ENCODE measurements around the gene PERCC1.

Gene PERCC1
- total RNA-seq: 0 to 0.63 (median 0.28) reads per million in 9 experiments

DNA sequence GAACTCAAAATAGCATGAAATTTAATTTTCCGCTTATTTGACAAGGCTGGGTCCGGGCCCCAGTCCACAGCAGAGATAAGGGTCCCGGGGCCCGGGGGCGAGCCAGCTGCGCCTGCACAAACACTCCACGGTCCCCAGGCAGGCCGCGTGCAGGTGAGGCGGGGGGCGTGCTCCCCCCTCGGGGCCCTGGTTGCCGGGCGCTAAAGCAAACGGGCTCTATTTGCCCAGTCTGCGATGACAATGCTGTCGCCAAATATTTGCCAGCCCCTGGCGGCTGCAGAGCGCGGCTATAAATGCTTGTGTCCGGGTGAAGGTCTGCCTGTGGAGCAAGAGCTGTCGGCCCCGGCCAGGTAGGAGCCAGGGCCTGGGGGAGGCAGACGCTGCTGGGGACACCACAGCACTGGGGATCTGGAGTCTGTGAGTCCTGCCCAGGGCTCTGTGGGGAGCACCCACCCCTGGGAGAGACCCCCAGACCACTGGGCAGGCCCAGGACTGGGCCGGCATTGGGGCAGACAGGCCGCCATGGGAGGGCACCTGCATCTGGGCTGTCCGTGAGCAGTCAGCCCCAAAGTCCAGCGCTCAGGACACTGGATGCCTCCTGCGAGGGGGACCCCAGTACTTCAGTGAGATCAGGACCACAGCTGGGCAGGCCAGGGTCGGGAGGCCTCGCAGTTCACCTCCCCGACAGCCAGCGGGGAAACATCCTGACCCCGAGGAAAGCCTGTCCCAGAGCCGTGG is at the start of gene PERCC1:
Gene PERCC1 (plus strand): TSS at position 320 of the 738 bp plus-strand sequence. CDS start 1,516 bp downstream, outside the sequence.
- Mint-ChIP-seq H3K27me3 (peaks cover 0 to 11% of the 10 kb centered on the region in 2 donors), H3K27ac (peak within 1 kb of the TSS; percentile 44 to 73), H3K4me3 (peak within 1 kb of the TSS; percentile 29 to 53), H3K36me3 (ENCODE audit: insufficient read depth) (no peaks in the 10 kb centered on the region), H3K4me1 (ENCODE audit: low read depth in 2 of 2) (no peaks in the 10 kb centered on the region), H3K9me3 (no peaks in the 10 kb centered on the region)
- no peak for ATAC-seq (replicated peaks)
- DNase-seq: no peak

DNA sequence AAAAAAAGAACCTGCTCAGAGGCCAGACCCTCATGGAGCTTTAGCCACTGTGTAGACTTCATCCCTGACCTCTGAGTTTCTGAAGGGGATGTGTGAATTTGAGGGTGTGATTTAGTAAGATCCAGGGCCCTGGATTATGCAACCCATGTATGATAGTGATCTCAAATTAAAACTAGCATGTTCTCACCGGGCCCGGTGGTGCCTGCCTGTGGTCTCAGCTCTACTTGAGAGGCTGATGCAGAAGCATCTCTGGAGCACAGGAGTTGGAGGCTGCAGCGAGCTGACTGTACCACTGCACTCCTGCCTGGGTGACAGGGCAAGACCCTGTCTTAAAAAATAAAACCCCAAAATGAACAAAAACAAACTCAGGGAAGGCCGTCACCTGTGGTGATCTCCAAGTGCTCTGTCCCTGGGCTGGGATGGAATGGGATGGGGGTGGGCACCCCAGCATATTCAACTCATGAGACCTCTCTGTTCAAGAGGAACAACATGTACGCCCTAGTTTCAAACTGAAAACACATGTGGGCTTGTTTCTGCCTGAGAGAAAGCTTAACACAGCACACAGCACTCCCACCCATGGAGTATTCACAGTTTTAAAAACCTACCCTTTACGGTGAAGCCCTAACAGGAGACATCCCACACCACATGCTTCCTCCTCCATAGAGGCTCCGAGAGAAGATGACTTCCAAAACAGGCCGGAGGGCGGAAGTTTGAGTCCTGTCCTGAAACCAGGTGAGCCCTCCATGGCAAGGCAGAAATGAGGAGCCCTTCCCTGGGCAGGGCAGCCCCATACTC is 49.1 kb upstream of the PERCC1 start:
- peaks cover 15 to 17% of the 10 kb centered on the region in 2 donors for H3K4me1 Mint-ChIP-seq (ENCODE audit: low read depth in 2 of 2)
- H3K36me3 Mint-ChIP-seq (ENCODE audit: insufficient read depth): peaks cover 50% of the 10 kb centered on the region
- DNase-seq (no peak), ATAC-seq (replicated peaks) (no peak)
- H3K27me3 Mint-ChIP-seq: no peaks in the 10 kb centered on the region
- H3K27ac Mint-ChIP-seq: peak overlapping the region in 1 of 2 donors; percentile 29
- no peak overlapping the region for H3K4me3 Mint-ChIP-seq
- no peaks in the 10 kb centered on the region for H3K9me3 Mint-ChIP-seq

DNA sequence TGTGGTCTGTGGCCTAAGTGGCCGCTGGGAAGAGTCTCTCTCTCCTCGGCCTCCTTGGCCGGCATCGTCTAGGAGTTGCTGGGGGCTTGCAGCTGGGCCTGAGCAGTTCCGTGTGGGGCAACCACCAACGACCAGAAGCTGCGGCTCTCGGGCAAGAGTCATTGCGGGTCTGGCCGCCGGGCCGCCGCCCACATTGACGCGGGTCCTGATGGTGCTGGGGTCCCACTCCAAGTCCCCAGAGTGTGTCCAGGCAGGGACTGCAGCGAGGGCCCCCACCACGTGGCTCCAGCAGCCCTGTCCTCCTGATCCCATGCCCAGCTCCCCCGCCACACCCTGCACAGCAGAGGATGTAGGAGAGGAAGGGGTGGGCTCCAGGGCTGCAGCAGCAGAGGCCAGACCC is 47.3 kb upstream of the PERCC1 start:
- H3K9me3 Mint-ChIP-seq: no peaks in the 10 kb centered on the region
- no peak overlapping the region for H3K4me3 Mint-ChIP-seq
- DNase-seq (no peak), ATAC-seq (replicated peaks) (no peak)
- H3K27ac Mint-ChIP-seq: no peak overlapping the region
- peaks cover 42% of the 10 kb centered on the region for H3K36me3 Mint-ChIP-seq (ENCODE audit: insufficient read depth)
- H3K27me3 Mint-ChIP-seq: no peaks in the 10 kb centered on the region
- H3K4me1 Mint-ChIP-seq (ENCODE audit: low read depth in 2 of 2): peaks cover 9 to 16% of the 10 kb centered on the region in 2 donors

DNA sequence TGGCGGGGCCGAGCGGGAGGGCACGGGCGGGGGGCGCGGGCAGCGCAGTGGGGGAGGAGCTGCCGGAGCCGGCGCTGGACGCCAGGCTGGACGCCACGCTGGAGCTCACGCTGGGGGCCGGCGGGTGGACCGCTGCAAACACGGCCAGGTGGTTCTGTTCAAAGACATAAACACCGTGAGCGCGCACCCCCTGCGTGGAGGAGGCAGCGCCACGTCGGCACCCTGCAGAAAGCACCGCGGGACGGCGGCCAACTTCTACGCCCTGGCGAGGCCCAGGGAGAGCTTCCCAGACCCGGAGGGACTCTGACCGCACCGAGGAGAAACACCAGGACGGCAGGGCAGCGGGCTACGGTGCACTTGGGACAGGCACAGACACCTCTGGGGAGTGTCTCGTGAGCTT is 45.6 kb upstream of the PERCC1 start:
- DNase-seq (no peak), ATAC-seq (replicated peaks) (no peak)
- Mint-ChIP-seq H3K36me3 (ENCODE audit: insufficient read depth) (peaks cover 43% of the 10 kb centered on the region), H3K4me3 (no peak overlapping the region), H3K9me3 (no peaks in the 10 kb centered on the region), H3K27ac (no peak overlapping the region), H3K27me3 (no peaks in the 10 kb centered on the region), H3K4me1 (ENCODE audit: low read depth in 2 of 2) (peaks cover under 1 to 7% of the 10 kb centered on the region in 2 donors)

DNA sequence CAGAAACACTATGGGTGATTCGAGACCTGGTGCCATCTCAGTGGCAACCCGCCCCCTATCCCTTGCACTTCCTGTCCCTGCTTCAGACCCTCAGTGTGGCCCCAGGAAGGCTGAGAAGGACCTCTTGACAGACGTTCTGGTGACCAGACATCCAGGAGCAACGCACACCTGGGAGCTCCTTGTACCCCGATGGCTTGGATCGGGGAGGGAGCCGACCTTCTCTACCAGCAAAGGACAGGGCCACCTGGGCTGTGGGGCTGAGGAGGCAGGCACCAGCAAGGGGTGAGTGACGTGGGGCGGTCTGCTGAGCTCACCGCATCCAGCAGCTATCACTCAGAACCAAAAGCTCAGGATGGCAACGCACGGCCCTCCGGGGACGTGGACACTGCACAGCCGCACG is 43.5 kb upstream of the PERCC1 start:
- DNase-seq: no peak
- Mint-ChIP-seq H3K27ac (no peak overlapping the region), H3K36me3 (ENCODE audit: insufficient read depth) (peaks cover 36% of the 10 kb centered on the region), H3K4me3 (no peak overlapping the region), H3K4me1 (ENCODE audit: low read depth in 2 of 2) (peaks cover 0 to 4% of the 10 kb centered on the region in 2 donors), H3K9me3 (no peaks in the 10 kb centered on the region), H3K27me3 (no peaks in the 10 kb centered on the region)
- no peak for ATAC-seq (replicated peaks)

DNA sequence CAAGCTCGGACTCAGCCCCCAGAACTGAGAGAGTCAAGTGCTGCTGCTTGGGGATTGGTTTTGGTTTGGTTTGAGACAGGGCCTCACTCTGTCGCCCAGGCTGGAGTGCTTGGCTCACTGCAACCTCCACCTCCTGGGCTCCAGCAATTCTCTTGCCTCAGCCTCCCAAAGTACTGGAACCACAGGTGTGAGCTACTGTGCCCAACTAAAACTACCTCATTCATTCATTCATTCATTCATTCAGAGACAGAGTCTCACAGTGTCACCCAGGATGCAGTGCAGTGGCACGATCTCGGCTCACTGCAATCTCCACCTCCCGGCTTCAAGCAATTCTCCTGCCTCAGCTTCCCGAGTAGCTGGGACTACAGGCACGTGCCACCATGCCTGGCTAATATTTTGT is 41.1 kb upstream of the PERCC1 start:
- H3K27ac Mint-ChIP-seq: no peak overlapping the region
- H3K36me3 Mint-ChIP-seq (ENCODE audit: insufficient read depth): peaks cover 37% of the 10 kb centered on the region
- H3K4me3 Mint-ChIP-seq: no peak overlapping the region
- no peaks in the 10 kb centered on the region for H3K27me3 Mint-ChIP-seq
- ATAC-seq (replicated peaks) (no peak), DNase-seq (no peak)
- peaks cover 0 to 4% of the 10 kb centered on the region in 2 donors for H3K4me1 Mint-ChIP-seq (ENCODE audit: low read depth in 2 of 2)
- no peaks in the 10 kb centered on the region for H3K9me3 Mint-ChIP-seq

DNA sequence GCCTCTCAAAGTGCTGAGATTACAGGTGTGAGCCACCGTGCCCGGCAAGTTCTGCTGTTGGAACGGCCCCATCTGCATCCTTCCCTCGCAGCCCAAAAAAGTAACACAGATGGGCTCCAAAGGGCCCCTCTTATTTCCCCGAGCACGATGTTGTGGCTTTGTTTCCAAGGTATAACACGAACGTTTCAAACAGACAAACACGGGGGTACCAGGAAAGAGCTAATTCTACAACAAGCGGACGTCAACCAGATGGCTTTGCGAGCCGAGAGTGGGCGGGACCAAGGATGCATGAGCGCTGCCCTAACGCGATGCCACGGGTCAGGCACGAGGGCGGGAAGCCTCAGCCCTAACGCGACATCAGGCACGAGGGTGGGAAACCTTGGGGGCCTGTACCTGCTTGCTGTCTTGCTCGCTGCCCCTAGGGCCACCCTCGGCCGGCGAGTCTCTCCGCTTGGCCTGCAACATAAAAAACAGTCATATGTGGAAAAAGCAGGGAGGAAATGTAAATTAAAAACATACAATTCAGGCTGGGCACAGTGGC is 40.6 kb upstream of the PERCC1 start:
- H3K9me3 Mint-ChIP-seq: no peaks in the 10 kb centered on the region
- ATAC-seq (replicated peaks) (no peak), DNase-seq (no peak)
- H3K27me3 Mint-ChIP-seq: no peaks in the 10 kb centered on the region
- peaks cover 35% of the 10 kb centered on the region for H3K36me3 Mint-ChIP-seq (ENCODE audit: insufficient read depth)
- no peak overlapping the region for H3K27ac Mint-ChIP-seq
- no peak overlapping the region for H3K4me3 Mint-ChIP-seq
- peaks cover 0 to 3% of the 10 kb centered on the region in 2 donors for H3K4me1 Mint-ChIP-seq (ENCODE audit: low read depth in 2 of 2)

DNA sequence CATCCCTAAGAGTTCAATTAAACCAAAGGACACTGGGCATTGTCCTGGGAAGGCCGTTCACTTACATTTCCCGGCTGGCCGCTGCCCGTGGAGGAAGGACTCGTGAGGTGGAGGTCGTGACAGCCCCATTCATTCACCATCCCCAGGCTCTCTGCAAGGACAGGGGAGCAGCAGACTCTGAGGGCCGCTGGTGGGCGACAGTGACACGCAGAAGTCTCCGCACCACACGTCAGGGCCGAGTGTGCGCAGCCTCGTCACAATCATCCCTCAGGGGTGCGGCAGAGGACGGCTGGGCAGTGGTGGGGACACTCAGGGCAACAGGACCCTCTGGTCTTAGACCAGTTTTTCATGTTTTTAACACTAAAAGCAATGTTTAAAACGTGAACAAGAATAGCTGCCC is 38.1 kb upstream of the PERCC1 start:
- Mint-ChIP-seq H3K36me3 (ENCODE audit: insufficient read depth) (peaks cover 44% of the 10 kb centered on the region), H3K4me3 (no peak overlapping the region), H3K27ac (peak overlapping the region; percentile 44 to 46), H3K27me3 (no peaks in the 10 kb centered on the region), H3K9me3 (no peaks in the 10 kb centered on the region), H3K4me1 (ENCODE audit: low read depth in 2 of 2) (no peaks in the 10 kb centered on the region)
- no peak for DNase-seq
- no peak for ATAC-seq (replicated peaks)

DNA sequence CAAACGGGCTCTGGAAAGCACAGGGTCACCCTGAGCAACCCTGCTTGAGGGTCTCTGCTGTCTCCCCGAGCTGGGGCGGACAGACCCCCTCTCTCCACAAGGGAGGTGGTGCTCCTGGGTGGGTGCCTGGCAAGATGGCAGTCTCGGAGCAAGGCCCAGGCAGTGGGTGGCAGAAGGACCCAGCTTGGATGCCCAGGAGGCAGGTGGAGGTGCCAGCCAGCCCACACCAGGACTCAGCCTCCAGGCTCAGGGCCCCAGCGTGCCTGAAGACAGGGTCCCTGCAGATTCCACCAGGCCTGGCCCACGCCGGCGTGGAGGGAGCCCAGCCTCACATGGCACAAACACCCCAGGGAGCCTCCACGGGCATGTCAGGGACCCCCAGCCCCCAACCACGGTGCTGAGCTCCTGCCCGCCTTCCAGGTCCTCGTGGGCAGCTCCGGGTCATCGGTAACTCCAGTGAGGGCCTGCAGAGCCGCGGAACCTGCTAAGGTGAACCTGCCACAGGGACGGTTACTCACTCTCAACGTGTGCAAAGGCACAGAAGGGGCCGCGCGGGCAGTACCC is 37.2 kb upstream of the PERCC1 start:
- no peak for ATAC-seq (replicated peaks)
- no peak for DNase-seq
- Mint-ChIP-seq H3K4me3 (no peak overlapping the region), H3K27ac (no peak overlapping the region), H3K36me3 (ENCODE audit: insufficient read depth) (peaks cover 49% of the 10 kb centered on the region), H3K4me1 (ENCODE audit: low read depth in 2 of 2) (no peaks in the 10 kb centered on the region), H3K27me3 (no peaks in the 10 kb centered on the region), H3K9me3 (no peaks in the 10 kb centered on the region)

DNA sequence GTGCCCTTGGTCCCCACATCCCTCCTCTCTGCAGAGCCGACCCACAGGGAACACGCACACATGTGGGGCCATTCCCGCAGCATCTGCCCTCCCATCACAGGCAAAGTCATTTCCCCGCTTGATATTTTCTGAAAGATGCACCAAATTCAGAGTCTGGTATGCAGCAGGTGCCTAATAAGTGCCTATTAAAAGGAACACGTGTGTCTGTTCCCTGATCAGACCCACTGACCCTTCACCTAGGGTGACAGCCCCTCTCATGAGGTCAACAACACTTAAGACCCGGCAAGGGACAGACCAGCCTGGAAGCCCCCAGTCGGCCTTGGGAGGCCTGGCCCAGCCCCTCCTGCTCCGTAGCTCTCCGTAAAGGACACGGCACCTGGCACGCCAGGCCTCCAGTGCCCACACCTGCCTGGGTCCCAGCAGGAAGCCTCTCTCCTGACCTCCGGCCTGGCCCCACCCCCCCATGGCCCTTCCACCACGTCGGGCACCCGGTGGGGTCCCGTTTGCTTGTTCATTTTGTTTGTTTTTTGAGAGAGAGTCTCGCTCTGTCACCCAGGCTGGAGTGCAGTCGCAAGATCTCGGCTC is 36.4 kb upstream of the PERCC1 start:
- no peak for DNase-seq
- Mint-ChIP-seq H3K27me3 (no peaks in the 10 kb centered on the region), H3K36me3 (ENCODE audit: insufficient read depth) (peaks cover 46% of the 10 kb centered on the region), H3K27ac (no peak overlapping the region), H3K9me3 (no peaks in the 10 kb centered on the region), H3K4me3 (no peak overlapping the region), H3K4me1 (ENCODE audit: low read depth in 2 of 2) (no peaks in the 10 kb centered on the region)
- no peak for ATAC-seq (replicated peaks)

DNA sequence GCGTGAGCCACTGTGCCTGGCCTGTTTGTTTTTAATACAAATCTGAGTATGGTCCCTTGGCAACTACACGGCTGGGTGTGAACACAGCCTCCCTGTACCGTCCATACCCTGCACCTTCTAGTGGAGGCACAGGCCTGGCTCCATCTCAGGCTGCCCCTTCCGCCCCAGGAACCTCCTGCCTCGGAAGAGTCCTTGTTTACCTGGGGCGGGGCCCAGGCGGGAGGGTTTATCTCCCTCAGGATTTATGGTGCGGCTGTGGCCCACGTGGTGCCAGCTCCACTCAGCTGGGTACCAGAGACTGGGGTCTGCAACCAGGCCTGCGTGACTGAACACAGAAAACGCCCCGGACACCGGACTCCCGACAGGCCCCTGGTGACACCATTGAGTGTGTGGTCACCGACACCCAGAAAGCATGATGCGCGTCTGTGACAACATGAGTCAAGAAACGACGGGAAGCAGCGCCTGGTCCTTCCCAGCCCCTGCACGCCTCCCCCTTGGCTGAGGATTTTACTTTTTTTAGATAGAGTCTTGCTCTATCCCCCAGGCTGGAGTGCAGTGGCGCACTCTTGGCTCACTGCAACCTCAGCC is 35.3 kb upstream of the PERCC1 start:
- Mint-ChIP-seq H3K9me3 (no peaks in the 10 kb centered on the region), H3K4me3 (no peak overlapping the region), H3K36me3 (ENCODE audit: insufficient read depth) (peaks cover 43% of the 10 kb centered on the region), H3K27me3 (no peaks in the 10 kb centered on the region), H3K4me1 (ENCODE audit: low read depth in 2 of 2) (no peaks in the 10 kb centered on the region), H3K27ac (no peak overlapping the region)
- DNase-seq: no peak
- no peak for ATAC-seq (replicated peaks)

DNA sequence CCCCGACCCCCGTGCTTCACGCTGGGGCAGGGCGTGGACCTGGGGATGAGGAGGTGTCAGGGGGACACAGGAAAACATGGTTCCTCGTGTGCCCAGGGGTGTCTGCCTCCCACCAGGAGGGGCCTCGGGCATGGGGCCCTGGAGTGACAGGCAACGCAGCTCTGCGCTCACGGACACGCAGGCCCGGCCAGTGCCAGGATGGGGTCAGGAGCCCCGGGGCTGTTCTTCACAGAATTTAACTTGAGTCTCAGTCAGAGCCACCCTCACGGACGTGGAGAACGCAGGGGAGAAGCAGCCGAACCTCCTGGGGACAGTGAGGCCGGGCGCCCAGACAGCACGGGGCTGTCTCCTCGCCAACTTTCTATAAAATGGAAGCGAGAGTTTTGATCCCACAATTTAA is 33.1 kb upstream of the PERCC1 start:
- no peak for ATAC-seq (replicated peaks)
- H3K27me3 Mint-ChIP-seq: no peaks in the 10 kb centered on the region
- H3K9me3 Mint-ChIP-seq: no peaks in the 10 kb centered on the region
- no peak overlapping the region for H3K4me3 Mint-ChIP-seq
- DNase-seq: no peak
- peaks cover 53% of the 10 kb centered on the region for H3K36me3 Mint-ChIP-seq (ENCODE audit: insufficient read depth)
- H3K4me1 Mint-ChIP-seq (ENCODE audit: low read depth in 2 of 2): peaks cover 3 to 7% of the 10 kb centered on the region in 2 donors
- no peak overlapping the region for H3K27ac Mint-ChIP-seq

DNA sequence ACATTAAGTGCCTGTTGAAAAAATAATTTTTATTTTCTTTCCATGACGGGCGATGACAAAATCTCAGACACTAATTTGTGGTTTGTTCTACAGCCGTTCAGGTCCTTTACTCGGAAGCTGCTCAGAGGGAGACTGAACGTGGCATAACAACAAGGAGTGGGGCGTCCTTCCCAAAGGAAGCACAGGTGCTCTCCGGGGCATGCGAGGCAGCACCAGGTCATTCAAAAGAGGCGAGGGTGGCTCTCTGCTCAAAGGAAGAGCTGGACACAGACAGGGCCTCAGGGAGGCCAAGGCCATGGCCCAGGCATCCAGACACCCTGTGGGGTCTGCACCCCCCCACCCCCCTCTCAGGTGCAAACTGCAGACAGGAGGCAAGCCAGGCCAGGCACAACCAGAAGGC is 32.5 kb upstream of the PERCC1 start:
- no peaks in the 10 kb centered on the region for H3K9me3 Mint-ChIP-seq
- peaks cover 55% of the 10 kb centered on the region for H3K36me3 Mint-ChIP-seq (ENCODE audit: insufficient read depth)
- DNase-seq (no peak), ATAC-seq (replicated peaks) (no peak)
- no peak overlapping the region for H3K27ac Mint-ChIP-seq
- peaks cover 3 to 7% of the 10 kb centered on the region in 2 donors for H3K4me1 Mint-ChIP-seq (ENCODE audit: low read depth in 2 of 2)
- H3K4me3 Mint-ChIP-seq: no peak overlapping the region
- no peaks in the 10 kb centered on the region for H3K27me3 Mint-ChIP-seq
